Measurements from ENCODE around the gene FRMD8.

DNA sequence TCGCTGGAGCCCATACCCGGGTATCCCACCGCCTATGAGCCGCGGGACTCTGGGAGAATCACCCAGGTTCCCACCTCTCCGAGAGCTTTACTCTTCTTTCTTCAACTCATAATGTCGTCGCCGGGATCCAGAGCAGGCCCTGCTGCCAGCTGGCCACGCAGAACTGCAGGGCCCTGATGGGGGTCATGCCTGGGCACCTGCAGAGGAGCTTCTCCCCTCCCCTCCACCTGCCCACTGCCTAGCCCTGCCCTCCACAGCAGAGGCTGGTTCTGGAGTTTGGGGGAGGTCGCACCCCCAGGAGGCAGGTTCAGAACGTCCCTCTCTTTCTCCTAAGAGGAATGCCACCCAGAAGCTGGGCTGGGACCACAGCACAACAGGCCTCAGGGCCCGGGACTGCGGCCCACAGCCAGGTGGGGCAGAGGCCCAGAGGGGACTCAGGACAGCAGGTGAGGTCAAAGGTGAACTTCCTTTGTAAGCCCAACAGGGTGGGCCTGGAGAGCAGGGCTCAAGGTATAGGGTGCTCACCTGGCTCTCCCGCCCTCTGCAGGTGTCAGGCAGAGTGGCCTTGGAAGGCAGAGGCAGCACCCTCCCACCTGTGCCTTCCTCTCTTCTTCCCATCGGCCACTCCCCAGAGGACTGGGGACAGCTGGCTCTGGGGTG, 5.8 kb upstream of the FRMD8 start:
- TF ChIP-seq, protein P1, sequence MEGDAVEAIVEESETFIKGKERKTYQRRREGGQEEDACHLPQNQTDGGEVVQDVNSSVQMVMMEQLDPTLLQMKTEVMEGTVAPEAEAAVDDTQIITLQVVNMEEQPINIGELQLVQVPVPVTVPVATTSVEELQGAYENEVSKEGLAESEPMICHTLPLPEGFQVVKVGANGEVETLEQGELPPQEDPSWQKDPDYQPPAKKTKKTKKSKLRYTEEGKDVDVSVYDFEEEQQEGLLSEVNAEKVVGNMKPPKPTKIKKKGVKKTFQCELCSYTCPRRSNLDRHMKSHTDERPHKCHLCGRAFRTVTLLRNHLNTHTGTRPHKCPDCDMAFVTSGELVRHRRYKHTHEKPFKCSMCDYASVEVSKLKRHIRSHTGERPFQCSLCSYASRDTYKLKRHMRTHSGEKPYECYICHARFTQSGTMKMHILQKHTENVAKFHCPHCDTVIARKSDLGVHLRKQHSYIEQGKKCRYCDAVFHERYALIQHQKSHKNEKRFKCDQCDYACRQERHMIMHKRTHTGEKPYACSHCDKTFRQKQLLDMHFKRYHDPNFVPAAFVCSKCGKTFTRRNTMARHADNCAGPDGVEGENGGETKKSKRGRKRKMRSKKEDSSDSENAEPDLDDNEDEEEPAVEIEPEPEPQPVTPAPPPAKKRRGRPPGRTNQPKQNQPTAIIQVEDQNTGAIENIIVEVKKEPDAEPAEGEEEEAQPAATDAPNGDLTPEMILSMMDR (IDR thresholded peaks at IDR 0.05): no peak
- TF ChIP-seq POLR2A (IDR thresholded peaks at IDR 0.05): no peak
